ENCODE data around the gene FUCA1. TPM values are rescaled to one million over a fixed set of nuclear protein-coding genes. Genes with fewer than 3 reads are reported as not detected.
"Not testable (repeated sequence)": the region's sequence is repeated elsewhere in the genome, so short reads cannot be mapped to it uniquely, and the experiment has no call there.

Gene FUCA1
- total RNA-seq, 2 donors from 2014 or later = 21.3 to 27.0 TPM

DNA sequence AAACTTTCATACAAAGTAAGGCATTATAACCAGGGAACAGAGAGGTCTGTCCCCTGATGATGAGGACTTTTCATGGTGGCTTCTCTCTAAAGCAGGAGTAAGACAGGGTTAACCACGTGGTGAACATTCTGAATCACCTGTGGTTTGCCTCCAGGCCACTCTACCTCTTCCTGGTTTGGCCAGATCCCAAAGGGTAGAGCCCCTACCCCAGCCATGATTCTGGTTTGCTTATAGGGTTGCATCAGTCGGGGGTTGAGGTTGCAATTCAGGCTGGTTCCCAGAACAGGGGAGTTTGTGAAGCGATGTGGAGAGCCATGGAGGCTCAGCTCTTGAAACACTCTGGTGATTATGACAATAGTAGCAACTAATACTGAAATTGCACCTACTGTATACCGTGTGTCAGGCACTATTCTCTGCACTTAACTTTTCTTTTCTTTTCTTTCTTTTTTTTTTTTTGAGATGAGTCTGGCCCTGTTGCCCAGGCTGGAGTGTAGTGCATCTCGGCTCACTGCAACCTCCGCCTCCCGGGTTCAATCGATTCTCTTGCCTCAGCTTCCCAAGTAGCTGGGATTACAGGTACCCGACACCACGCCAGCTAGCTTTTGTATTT is 36.8 kb upstream of the FUCA1 start:
- TF ChIP-seq POLR2A (IDR thresholded peaks at IDR 0.05) = no peak
- TF ChIP-seq, protein P1, sequence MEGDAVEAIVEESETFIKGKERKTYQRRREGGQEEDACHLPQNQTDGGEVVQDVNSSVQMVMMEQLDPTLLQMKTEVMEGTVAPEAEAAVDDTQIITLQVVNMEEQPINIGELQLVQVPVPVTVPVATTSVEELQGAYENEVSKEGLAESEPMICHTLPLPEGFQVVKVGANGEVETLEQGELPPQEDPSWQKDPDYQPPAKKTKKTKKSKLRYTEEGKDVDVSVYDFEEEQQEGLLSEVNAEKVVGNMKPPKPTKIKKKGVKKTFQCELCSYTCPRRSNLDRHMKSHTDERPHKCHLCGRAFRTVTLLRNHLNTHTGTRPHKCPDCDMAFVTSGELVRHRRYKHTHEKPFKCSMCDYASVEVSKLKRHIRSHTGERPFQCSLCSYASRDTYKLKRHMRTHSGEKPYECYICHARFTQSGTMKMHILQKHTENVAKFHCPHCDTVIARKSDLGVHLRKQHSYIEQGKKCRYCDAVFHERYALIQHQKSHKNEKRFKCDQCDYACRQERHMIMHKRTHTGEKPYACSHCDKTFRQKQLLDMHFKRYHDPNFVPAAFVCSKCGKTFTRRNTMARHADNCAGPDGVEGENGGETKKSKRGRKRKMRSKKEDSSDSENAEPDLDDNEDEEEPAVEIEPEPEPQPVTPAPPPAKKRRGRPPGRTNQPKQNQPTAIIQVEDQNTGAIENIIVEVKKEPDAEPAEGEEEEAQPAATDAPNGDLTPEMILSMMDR (IDR thresholded peaks at IDR 0.05) = no peak
- no peak overlapping the region for H3K4me3 ChIP-seq
- H3K4me1 ChIP-seq = peaks cover 7% of the 10 kb centered on the region
- H3K27me3 ChIP-seq = peaks cover 0 to 8% of the 10 kb centered on the region in 2 donors
- ATAC-seq (no peak), DNase-seq (no peak)
- intact Hi-C loops (cut with DNase I) = no loop called here
- H3K36me3 ChIP-seq (replicated peaks in 1 of 2; ENCODE audit: insufficient read depth in 1 of 2, low read depth in 2 of 2) = no peaks in the 10 kb centered on the region
- WGBS, 2 donors = 79 to 83% methylated on average over 9 to 10 of the region's 10 CpGs
- no peaks in the 10 kb centered on the region for H3K9me3 ChIP-seq
- H3K27ac ChIP-seq = no peak overlapping the region

- intact Hi-C loops (cut with DNase I) = no loop called here
- H3K4me3 ChIP-seq = no peak overlapping the region
- H3K9me3 ChIP-seq = no peaks in the 10 kb centered on the region
- peaks cover 7% of the 10 kb centered on the region for H3K4me1 ChIP-seq
- 63 to 70% methylated on average over 6 of the region's 6 CpGs for WGBS, 2 donors
- no peak for DNase-seq
- ATAC-seq = no peak
- no peak overlapping the region for H3K27ac ChIP-seq
- TF ChIP-seq, protein P1 (IDR thresholded peaks at IDR 0.05) = no peak
- no peaks in the 10 kb centered on the region for H3K36me3 ChIP-seq (replicated peaks in 1 of 2; ENCODE audit: insufficient read depth in 1 of 2, low read depth in 2 of 2)
- peaks cover 0 to 8% of the 10 kb centered on the region in 2 donors for H3K27me3 ChIP-seq
Observed at GRCh38 chr1:23903754-23904153, 35.7 kb upstream of the FUCA1 start.

DNA sequence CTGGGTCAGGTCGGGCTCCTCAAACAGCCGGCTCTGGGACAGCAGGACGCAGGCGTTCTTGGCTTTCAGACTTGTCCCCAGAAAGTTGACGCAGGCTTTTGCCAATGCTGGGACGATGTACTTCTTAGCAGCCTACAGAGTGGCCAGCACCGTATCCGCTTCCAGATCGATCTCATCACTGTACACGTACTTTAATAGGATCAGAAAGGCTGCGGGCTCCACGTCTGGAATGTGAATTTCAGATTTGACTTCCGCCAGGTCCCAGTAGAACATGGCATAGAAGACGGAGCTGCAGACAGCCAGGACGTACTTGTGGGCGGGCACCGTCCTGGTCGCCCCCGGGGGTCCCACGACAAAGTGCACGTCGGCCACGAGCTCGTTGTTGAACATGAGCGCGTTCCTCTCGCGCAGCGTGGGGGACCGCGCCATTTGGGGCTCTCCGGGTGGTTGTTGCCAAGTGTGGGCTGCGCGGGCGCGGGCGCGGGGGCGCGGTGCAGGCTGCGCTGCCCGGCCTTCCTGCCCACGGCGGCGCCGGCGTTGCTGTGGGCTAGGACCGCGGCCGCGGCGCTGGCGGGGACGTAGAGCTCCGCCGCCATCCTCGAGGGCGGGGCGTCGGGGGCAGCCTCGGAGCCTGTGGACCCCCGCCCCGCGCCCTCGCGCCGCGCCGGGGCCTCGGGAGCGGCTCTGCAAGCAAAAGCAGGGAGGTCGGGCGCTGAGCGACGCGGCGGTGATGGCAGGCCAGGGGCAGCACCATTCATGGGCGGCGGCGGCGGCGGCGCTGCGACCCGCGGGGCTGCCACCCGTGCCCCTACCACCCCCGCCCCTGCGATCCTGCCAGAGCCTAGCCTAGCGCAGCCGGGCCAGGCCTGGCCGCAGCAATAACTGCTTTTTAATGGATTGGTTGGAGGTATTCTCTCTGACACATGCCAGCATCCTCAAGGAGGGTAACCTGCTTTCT is 34.5 kb upstream of the FUCA1 start:
- DNase-seq = peak in 1 of 4 donors; percentile 21
- no peaks in the 10 kb centered on the region for H3K9me3 ChIP-seq
- TF ChIP-seq, protein P1 (IDR thresholded peaks at IDR 0.05) = no peak
- no peak for TF ChIP-seq POLR2A (IDR thresholded peaks at IDR 0.05)
- H3K27me3 ChIP-seq = peaks cover 0 to 8% of the 10 kb centered on the region in 2 donors
- whole genome bisulfite sequencing, 2 donors = 24 to 94% methylated on average over 6 to 58 of the region's 92 CpGs
- no peaks in the 10 kb centered on the region for H3K36me3 ChIP-seq (replicated peaks in 1 of 2; ENCODE audit: insufficient read depth in 1 of 2, low read depth in 2 of 2)
- intact Hi-C loops (cut with DNase I) = no loop called here
- ATAC-seq = peak; percentile 57
- H3K27ac ChIP-seq = no peak overlapping the region
- H3K4me3 ChIP-seq = no peak overlapping the region
- peaks cover 7% of the 10 kb centered on the region for H3K4me1 ChIP-seq

- H3K4me1 ChIP-seq; intact Hi-C loops (cut with DNase I); H3K36me3 ChIP-seq (replicated peaks in 1 of 2; ENCODE audit: insufficient read depth in 1 of 2, low read depth in 2 of 2); H3K9me3 ChIP-seq; H3K27ac ChIP-seq; H3K27me3 ChIP-seq; ATAC-seq; DNase-seq; H3K4me3 ChIP-seq: not testable (repeated sequence)
- WGBS, 2 donors = 72 to 73% methylated on average over 5 to 8 of the region's 8 CpGs
Observed at GRCh38 chr1:23900017-23900416, 31.9 kb upstream of the FUCA1 start.

DNA sequence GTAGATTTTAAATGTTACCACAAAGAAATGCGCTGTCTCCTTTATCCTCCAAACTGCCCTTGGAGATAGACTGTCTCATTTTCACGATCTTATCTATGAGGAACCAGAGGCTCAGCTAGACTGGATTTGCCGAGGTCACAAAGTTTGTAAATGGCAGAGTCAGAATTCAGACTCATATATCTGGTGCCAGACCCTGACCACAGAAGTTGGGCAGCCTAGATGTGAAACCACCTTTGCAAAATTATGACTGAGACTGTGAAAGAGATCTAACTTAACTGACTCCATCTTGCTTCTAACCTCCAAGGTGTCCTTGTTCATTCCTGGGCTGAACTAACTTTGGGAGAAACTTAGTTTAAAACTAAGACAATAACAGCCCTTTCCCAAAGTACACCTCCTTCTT is 31.0 kb upstream of the FUCA1 start:
- Histone ChIP-seq H3K4me3 (no peak overlapping the region), H3K27me3 (peaks cover 0 to 8% of the 10 kb centered on the region in 2 donors), H3K36me3 (replicated peaks in 1 of 2; ENCODE audit: insufficient read depth in 1 of 2, low read depth in 2 of 2) (no peaks in the 10 kb centered on the region), H3K4me1 (peaks cover 7% of the 10 kb centered on the region), H3K27ac (no peak overlapping the region), H3K9me3 (no peaks in the 10 kb centered on the region)
- no peak for ATAC-seq
- WGBS, 2 donors = 49 to 63% methylated on average over 3 of the region's 3 CpGs
- intact Hi-C loops (cut with DNase I) = no loop called here
- no peak for DNase-seq
- TF ChIP-seq, protein P1 (IDR thresholded peaks at IDR 0.05) = no peak
- no peak for TF ChIP-seq POLR2A (IDR thresholded peaks at IDR 0.05)
